Inferior parietal cortex (tissue), 1 donor: ENCODE data around the gene ARHGAP30.
"Not testable (repeated sequence)": the region's sequence is repeated elsewhere in the genome, so short reads cannot be mapped to it uniquely, and the experiment has no call there.

ENCODE experiments used
- DNase-seq: peaks from one replicate; pipeline ENCODE4 v3.0.0-alpha.2; 2016; ENCODE audit errors: extremely low spot score

Gene ARHGAP30, protein sequence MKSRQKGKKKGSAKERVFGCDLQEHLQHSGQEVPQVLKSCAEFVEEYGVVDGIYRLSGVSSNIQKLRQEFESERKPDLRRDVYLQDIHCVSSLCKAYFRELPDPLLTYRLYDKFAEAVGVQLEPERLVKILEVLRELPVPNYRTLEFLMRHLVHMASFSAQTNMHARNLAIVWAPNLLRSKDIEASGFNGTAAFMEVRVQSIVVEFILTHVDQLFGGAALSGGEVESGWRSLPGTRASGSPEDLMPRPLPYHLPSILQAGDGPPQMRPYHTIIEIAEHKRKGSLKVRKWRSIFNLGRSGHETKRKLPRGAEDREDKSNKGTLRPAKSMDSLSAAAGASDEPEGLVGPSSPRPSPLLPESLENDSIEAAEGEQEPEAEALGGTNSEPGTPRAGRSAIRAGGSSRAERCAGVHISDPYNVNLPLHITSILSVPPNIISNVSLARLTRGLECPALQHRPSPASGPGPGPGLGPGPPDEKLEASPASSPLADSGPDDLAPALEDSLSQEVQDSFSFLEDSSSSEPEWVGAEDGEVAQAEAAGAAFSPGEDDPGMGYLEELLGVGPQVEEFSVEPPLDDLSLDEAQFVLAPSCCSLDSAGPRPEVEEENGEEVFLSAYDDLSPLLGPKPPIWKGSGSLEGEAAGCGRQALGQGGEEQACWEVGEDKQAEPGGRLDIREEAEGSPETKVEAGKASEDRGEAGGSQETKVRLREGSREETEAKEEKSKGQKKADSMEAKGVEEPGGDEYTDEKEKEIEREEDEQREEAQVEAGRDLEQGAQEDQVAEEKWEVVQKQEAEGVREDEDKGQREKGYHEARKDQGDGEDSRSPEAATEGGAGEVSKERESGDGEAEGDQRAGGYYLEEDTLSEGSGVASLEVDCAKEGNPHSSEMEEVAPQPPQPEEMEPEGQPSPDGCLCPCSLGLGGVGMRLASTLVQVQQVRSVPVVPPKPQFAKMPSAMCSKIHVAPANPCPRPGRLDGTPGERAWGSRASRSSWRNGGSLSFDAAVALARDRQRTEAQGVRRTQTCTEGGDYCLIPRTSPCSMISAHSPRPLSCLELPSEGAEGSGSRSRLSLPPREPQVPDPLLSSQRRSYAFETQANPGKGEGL

DNA sequence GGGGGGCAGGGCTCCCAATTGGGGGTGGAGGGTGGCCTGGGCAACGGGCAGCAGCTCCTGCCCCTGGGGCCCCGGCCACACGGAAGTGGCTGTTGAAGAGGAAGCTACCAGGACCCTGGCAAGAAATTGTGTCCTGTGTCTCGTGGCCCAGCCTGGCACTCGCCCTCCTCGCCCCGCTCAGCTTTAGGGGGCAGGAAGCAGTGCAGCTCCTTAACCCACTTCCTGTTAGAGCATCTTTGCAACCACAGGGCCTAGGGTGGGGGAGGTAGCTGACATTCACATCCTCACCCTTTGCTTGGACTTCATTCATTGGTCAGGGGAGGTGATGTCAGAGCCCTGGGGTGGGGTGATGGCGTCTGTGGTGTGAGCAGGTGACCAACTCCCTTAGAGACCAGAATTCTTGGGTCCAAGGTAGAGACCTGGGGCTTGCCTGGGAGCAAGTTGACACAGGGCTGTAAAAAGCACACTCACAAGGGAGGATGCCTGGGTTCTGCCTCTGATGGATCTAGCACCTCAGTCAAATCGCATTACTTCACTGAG is at the start of gene ARHGAP30:
ARHGAP30 (minus strand) TSS at position 161 of the 540 bp plus-strand sequence. CDS start 267 bp downstream, outside the sequence.
- DNase-seq, result no peak

DNA sequence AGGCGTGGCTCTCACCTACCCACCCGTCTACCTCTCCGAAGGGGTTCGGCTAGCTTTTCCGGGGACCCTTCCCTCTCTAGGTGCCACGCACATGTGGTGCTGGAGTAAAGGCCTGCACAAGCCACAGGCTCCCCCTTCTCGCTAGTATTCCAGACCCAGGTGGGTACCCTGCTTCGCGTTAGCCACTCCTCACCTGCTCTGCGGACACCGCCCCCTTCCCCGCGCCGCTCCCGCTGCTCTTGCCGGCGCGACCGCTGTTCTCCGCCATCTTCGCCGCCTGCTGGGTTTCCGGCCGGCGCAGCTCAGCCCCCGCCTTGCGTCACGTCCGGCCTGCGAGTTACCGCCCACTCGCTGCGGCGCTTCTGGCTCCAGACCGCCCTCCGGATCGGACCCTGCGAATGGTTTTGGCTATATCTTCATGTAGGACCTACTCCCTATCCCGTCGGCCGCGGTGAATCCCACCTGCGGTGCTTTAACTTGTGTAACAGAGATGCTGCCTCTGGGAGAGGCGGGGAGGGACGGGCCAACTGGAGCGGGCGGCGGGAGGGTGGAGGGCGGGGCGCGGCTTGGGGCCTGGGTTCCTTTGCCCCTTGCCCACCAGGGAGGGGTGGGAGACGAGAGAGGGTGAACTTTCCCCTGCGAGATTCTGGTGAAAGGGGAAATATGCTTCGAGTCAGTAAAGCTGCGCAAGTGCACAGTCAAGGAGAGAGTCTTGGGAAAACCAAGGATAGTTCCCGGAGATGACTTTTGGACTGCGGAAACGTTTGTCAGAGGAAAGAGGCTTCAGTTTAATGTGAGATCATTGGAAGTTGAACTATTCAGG is 48.3 kb upstream of the ARHGAP30 start, which contains the start of the genes NIT1 and PFDN2:
NIT1 (plus strand) TSS at position 347 of the 823 bp plus-strand sequence; CDS start at position 419, 72 bp downstream.
PFDN2 (minus strand) TSS at position 279 of the 823 bp plus-strand sequence; CDS start at position 268, 11 bp downstream.
- DNase-seq, result peak; percentile 88

DNA sequence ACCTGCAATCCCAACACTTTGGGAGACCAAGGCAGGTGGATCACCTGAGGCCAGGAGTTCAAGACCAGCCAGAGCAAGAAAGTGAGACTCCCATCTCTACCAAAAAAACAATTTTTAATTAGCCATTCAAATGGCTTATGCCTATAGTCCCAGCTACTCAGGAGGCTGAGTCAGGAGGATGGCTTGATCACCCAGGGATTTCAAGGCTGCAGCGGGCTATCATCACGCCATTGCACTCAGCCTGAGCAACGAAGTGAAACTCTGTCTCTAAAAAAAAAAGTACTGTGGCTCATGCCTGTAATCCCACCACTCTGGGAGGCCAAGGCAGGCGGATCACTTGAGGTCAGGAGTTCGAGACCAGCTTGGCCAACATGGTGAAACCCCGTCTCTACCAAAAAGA is 46.3 kb upstream of the ARHGAP30 start:
- DNase-seq, result not testable (repeated sequence)

DNA sequence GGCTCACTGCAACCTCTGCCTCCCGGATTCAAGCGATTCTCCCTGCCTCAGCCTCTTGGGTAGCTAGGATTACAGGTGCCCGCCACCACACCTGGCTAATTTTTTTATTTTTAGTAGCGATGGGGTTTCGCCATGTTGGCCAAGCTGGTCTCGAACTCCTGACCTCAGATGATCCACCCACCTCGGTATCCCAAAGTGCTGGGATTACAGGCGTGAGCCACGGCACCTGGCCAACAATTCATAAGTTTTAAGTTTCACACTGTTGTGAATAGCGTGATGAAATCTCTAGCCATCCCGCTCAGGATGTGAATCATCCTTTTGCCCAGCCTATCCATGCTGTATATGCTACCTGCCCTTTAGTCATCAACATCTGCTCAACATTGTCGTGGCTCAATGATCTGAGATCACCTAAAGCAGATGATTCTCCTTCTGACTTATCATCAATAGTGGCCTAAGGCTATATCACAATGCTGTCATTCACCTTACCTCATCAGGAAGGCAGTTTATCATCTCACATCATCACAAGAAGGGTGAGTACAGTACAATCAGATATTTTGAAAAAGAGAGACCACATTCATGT is 45.5 kb upstream of the ARHGAP30 start:
- DNase-seq, result no peak

DNA sequence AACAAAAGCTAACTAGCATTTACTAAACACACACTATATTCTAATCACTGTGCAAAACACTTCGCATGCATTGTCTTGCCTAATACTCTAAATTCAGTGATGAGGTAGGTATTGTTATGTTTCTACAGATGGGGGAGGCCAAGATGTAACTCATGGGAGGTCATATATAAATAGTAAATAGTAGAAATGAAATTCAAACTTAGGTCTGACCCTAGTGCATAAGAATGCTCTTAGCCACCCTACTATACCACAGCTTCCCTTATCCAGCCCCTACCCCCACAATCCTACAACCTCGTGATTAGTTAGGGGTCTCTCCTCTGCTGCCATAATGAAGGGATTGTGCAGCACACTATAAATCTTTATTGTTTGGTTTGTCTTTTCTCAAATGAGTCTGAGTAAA is 44.9 kb upstream of the ARHGAP30 start:
- DNase-seq, result no peak

DNA sequence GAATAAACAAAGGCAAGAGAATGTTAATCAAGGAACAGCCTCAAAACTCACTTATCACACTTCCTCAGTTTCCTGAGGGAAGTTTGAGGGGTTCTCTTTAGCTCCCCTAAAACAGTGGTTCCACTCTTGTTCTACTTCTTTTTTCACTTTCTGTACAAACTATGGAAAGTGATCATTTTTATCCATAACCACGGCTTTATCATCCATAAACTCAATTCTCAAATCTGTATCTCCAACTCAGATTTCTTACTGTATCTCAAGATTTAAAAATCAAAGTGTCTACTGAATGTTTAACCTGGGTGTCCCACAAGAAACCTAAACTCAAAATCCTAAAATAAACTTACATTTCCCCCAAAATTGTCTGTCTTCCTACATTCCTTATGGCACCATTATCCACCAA is 44.2 kb upstream of the ARHGAP30 start:
- no peak for DNase-seq

DNA sequence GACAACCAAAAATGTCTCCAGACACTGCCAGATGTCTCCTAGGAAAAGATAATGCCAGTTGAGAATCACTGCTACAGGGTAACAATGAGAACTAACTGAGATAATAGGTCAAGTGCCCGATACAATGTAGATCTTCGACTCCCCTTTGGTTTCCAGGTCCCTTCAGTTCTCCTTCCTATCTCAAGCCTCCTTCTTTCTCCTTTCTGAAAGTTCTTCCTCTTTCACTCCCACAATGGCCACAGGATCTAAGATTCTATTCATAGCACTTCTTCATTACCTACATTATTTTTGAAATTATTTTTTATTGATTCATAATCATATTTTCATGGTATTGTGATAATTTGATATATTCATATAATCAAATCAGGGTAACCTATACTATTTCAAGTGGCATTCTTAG is 41.8 kb upstream of the ARHGAP30 start:
- no peak for DNase-seq

DNA sequence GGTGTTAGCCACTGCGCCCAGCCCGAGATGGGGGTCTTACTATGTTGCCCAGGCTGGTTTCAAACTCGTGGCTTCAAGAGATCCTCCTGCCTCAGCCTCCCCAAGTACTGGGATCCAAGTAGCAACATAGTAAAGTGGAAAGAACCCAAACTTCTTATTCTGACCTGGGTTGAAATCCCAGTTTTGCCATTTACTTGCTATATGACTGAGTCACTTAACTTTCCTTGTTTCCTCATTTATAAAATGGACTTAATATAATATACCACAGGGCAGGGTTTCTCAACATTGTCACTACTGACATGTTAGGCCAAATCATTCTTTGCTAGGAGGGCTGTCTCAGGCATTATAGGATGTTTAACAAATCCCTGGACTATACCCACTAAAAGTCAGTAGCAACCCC is 41.4 kb upstream of the ARHGAP30 start:
- DNase-seq, result no peak

DNA sequence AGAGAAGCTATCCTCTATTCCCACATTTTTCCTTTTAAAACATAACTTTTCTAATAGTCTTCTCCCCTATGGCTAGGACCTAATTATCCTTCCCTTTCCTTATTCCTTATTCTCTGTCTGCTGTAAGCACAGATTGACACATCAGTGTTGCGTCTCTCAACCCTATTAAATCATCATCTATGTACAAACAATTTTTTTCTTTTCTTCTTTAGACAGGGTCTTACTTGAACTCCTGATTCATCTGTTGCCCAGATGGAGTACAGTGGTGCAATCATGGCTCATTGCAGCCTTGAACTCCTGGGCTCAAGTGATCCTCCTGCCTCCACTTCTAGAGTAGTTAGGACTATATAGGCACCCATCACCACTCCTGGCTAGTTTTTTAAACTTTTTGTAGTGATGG is 36.7 kb upstream of the ARHGAP30 start:
- DNase-seq, result no peak

DNA sequence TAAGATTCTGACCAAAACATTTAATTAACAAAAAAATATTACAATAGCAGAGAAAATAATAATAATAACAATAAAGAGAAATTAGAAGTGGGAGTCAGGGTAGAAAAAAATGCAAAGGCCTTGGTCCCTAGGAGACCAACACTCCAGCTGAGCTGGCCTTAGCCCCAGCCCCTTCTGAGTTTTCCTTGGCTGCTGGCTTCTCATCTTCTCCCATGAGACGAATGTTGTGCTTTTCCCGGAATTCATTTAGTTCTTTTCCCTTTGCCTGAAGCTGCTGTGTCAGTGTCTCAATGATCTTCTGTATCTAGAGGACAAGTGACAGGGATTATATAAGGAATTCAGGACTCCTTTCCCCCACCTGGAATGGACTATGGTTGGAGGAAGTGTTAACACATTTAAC is 30.9 kb upstream of the ARHGAP30 start:
- DNase-seq, result no peak

DNA sequence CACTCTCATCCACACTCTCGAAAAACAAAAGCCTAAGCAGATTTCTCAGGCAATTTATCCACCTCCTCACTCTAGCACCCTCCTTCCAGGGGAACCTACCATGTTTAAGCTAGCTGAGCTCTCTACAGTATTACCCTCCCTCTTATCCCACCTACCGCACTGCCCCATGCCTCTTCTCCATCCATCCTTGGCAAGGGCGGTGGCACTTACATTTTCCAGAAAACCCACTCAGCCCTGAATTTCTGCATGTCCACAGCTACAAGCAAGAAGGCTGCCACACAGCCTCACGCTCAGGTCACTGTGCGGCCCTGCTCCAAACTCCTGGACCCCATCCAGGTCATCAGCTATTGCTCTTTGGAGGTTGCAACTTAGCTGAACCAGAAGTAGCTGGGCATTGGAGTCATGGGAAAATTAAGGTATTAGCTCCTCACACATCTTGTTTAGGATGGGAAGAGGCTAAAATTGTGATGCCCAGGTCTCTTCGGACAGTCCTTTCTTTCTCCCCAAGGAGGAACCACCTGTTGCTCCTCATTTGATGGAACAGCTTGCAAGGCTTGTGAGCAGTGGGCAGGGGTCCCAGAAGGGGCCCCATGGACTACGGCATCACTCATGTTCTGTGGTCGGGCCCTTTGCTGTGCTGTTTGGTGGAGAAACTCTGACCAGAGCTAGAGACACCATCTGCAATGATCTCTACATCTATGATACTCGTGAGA is 29.6 kb upstream of the ARHGAP30 start:
- DNase-seq, result no peak

DNA sequence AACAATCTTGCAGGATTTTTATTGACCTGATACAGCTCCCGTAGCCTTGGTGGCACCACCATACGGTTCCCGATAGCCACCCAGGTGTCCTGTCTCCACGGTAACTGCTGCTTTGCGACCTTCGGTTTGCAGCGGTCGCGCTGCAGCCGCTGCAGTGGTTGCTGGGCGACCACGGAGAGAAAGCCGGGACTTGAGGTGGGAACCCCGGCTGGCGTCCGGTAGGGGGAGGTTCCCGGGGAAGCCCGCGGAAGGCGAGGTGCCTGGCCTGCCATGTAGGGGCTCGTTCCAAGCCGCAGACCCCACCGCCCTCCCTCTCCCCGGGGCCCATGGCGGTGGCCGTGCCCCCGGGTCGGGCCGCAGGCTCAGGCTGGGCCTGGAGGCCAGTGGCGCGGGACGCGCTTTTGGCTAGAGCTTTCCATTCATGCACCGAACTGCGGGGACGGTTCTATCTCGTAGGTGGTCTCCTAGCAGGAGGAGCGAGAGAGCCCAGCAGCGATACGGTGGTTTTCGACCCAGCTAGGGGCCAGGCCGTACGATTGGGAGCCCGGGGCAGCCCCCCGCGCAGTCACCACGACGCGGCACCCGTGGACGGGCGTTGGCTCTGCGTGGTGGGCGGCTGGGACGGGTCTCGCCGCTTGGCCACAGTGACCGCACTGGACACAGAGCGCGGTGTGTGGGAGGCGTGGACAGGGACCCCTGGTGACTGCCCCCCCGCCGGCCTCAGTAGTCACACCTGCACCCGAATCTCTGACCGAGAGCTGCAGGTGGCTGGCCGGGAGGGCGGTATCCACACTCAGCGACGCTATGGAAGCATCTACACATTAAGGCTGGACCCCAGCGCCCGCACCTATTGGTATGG is 28.7 kb upstream of the ARHGAP30 start, which contains the start of gene KLHDC9:
KLHDC9 (plus strand) TSS at position 152 of the 859 bp plus-strand sequence; CDS start at position 327, 175 bp downstream.
- peak; percentile 71 for DNase-seq

DNA sequence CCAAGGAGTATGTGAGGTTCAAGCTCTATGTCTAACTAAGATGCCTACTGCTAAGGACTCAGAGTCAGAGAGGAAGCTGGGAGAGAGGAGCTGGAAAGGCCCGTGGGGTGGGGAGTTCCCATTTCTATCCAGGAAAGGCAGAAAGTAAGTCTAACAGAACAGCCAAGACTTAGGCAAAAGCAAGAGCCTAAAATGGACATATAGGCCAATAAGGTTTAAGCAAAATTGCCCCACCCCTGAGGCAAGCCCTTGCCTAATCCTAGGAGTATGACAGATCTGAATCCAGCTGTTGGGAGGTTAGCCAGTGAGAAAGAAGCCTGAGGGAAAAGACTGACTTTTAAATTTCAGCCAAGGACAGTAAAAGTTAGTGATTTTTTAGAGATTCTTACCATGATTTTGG is 26.8 kb upstream of the ARHGAP30 start:
- no peak for DNase-seq

DNA sequence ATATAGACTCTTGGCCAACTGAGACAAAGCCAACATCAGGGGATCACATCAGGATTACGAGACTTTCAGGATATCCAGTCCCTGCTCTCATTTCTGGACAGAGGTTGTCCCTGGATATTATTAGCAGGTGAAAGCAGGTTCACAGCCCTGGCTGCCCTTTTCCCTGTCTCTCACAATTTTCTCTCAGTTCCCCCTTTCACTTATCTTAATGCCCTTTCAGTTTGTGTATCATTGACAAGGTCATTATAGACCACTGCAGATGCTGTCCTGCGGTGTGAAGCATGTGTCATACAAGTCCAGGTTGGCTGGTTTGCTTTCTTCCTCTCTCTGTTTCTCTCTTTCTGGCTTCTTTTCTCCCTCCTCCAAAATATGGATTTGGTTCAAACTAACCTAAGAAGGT is 26.3 kb upstream of the ARHGAP30 start:
- DNase-seq, result no peak

DNA sequence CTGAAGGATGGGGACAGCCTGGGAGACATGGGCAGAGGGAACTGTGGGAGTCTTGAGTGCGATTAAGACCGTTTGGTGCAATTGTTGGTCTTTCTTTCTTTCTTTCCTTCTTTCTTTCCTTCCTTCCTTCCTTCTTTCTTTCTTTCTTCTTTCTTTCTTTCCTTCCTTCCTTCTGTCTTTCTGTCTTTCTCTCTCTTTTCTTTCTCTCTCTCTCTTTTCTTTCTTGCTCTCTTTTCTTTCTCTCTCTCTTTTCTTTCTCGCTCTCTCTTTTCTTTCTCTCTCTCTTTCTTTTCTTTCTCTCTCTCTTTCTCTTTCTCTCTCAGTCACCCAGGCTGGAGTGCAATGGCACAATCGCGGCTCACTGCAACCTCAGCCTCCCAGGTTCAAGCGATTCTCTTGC is 25.5 kb upstream of the ARHGAP30 start:
- no peak for DNase-seq

DNA sequence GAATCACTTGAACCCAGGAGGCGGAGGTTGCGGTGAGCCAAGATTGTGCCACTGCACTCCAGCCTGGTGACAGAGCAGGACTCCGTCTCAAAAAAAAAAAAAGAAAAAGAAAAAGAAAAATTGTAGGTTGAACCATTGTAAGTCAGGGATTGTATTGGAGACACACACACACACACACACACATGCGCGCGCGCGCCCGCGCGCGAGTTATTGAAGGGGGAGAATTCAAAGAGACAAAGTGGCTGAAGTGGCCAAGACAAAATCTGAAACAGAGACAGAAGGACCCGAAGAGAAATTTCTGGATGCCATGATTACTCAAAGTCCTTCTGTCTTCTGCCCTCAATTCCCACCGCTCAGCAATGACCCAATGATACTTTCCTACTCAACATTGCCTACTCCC is 24.8 kb upstream of the ARHGAP30 start:
- no peak for DNase-seq

DNA sequence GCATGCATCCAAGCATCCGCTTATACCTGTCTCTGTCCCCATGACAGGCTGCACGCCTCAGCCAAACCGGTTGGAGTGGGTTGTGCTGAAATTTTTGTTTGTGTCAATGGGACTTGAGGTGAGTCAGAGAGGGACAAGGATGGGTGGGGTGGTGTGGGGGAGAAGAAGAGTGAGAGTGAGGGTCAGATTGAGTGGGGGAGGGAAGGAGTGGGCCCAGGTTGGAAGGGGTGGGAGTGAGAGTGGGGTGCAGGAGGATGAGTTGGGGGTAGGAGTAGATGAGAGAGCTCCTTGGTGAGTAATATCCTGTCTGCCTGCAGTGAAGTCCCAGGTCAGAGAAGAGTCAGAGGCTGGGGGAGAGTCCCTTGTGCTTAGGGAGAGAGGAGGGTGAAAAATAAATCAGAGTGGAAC is 22.9 kb upstream of the ARHGAP30 start:
- DNase-seq, result no peak

DNA sequence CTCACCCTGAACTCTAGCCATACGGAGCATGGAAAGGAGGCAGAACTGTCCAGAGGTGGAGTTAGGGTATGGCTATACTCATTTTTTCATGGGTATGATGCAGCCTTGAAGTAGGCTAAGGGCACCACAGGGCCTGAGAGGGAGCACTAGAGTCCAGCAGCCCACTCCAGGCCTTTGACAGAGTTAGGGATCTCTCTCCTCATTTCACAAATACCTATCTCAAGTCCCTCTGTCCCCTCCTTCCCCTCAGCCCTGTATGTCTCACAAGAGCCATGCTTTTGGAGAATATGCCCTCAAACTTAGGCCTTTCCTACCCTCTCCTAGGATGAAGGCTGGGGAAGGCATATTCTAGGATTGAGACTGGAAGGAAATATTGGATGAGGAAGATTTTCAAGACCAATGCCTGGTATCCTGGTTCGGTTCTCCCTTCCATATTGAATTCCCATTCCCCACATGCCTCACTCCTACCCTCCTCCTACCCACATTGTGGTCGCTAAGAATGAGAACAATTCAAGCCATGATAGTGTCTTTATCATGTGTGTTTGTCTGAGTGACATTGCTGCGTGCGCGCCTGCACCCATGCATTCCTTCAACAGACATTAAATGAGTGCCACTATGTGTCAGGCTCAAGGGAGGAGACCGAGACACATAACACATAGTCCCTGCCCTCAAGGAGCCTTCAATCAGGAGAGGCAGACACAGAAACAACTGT is 22.3 kb upstream of the ARHGAP30 start:
- no peak for DNase-seq
